Kidney (tissue), 14 donors: ENCODE results near the gene ASTN2. TPM values are rescaled to one million over a fixed set of nuclear protein-coding genes. Genes with fewer than 3 reads are reported as not detected.
A peak's percentile ranks its signal among the peaks of the same experiment; 100 is the strongest.

Experiments
- DNase-seq, 5 donors: peaks; one replicate each; pipeline ENCODE4 v3.0.0-alpha.2; 2013 to 2020
- FAIRE-seq: peaks from 2 replicates; lab custom pipeline; 2012; peaks lifted over from hg19 to GRCh38; lab: Jason Lieb, UNC
- H3K27ac ChIP-seq, 2 donors: one replicate each; pipeline ENCODE4 v1.7.0; 2013; ENCODE audit warnings: low read depth in 2 of 2, low read length in 2 of 2, inconsistent platforms in 1 of 2
- H3K27me3 ChIP-seq: one replicate; pipeline ENCODE4 v1.7.1; 2013; ENCODE audit warnings: low read length, inconsistent platforms; ENCODE audit not compliant: control insufficient read depth, insufficient read depth
- H3K36me3 ChIP-seq, 3 donors: one replicate each; pipeline versions ENCODE4 v1.7.0 to v1.7.1; 2013; ENCODE audit warnings: low read length in 3 of 3, control low read depth in 1 of 3, inconsistent platforms in 1 of 3; ENCODE audit not compliant: insufficient read depth in 3 of 3, control insufficient read depth in 2 of 3
- H3K4me1 ChIP-seq, 3 donors: one replicate each; pipeline versions ENCODE4 v1.7.0 to v1.7.1; 2013; ENCODE audit warnings: low read length in 3 of 3, inconsistent platforms in 1 of 3, low read depth in 1 of 3; ENCODE audit not compliant: control insufficient read depth in 2 of 3, insufficient read depth in 2 of 3
- H3K4me3 ChIP-seq, 3 donors: one replicate each; pipeline versions ENCODE4 v1.7.0 to v1.8.1; 2013; ENCODE audit warnings: low read length in 3 of 3, control low read depth in 1 of 3, inconsistent platforms in 1 of 3
- H3K9ac ChIP-seq, 3 donors: one replicate each; pipeline versions ENCODE4 v1.7.0 to v1.7.1; 2013; ENCODE audit warnings: low read length in 3 of 3, control low read depth in 1 of 3, inconsistent platforms in 1 of 3
- H3K9me3 ChIP-seq, 3 donors: one replicate each; pipeline versions ENCODE4 v1.7.0 to v1.7.1; 2013; ENCODE audit warnings: low read length in 3 of 3, control low read depth in 1 of 3, inconsistent platforms in 1 of 3; ENCODE audit not compliant: control insufficient read depth in 2 of 3, insufficient read depth in 1 of 3
- CTCF ChIP-seq: IDR thresholded peaks from 3 replicates; pipeline ENCODE4 v1.5.1; 2012; ENCODE audit warnings: mild to moderate bottlenecking, moderate library complexity, borderline replicate concordance; ENCODE audit not compliant: insufficient read depth; ENCODE audit errors: extremely low read depth
- intact Hi-C: fragments of 100-400 bp; cut with DNase I; formaldehyde crosslinking; loops from one replicate; pipeline ENCODE4 v1.11.1; 2022
- polyA plus RNA-seq: library from polyadenylated mRNA; stranded (reverse); fragments of 350-450 nt; fragmentation: Illumina TruSeq; extraction: RNeasy Lipid Tissue Mini Kit (QIAGEN cat#74804); gene quantifications from one replicate; pipeline ENCODE4 v1.2.3, GENCODE V29; 2014; ENCODE audit warnings: low read depth, low replicate concordance; ENCODE audit not compliant: insufficient read depth
- total RNA-seq: library from RNA; stranded (reverse); fragmentation: NEBNext Ultra II Directional; extraction: Animal tissue kit (Norgen Biotek cat#: 25700); gene quantifications from one replicate; pipeline ENCODE4 v1.2.1, GENCODE V29; 2021
- donor health status: control.
- donor health status: control.
- donor health status: control.
- donor health status: control.
- donor health status: control.
- donor health status: DM: yes; HTN: yes; CAD: no.
- donor health status: Normal renal cell carcinoma (clear cell type).

The ASTN2 gene
- total and polyA plus RNA-seq, 2 donors from 2014 or later = 7.6 to 11.5 TPM

- no peak overlapping the region for H3K4me3 ChIP-seq
- TF ChIP-seq CTCF = no peak
- DNase-seq (peak in 1 of 5 donors; percentile 20), FAIRE-seq (no peak)
- intact Hi-C loops = no loop called here
- no peaks in the 10 kb centered on the region for H3K36me3 ChIP-seq
- no peaks in the 10 kb centered on the region for H3K4me1 ChIP-seq
- no peak overlapping the region for H3K27ac ChIP-seq
- H3K9me3 ChIP-seq = no peaks in the 10 kb centered on the region
- no peaks in the 10 kb centered on the region for H3K27me3 ChIP-seq
- H3K9ac ChIP-seq = no peak overlapping the region
These were observed 333.1 kb downstream of the ASTN2 start for GRCh38 chr9:117081641-117082317.

GRCh38 chr9:117080765-117081390 is 334.0 kb downstream of the ASTN2 start:
- no peak for DNase-seq
- TF ChIP-seq CTCF = no peak
- FAIRE-seq = no peak
- H3K36me3 ChIP-seq = no peaks in the 10 kb centered on the region
- no peaks in the 10 kb centered on the region for H3K9me3 ChIP-seq
- no peaks in the 10 kb centered on the region for H3K27me3 ChIP-seq
- no peak overlapping the region for H3K9ac ChIP-seq
- no peaks in the 10 kb centered on the region for H3K4me1 ChIP-seq
- no peak overlapping the region for H3K4me3 ChIP-seq
- H3K27ac ChIP-seq = no peak overlapping the region
- intact Hi-C loops = no loop called here

- Histone ChIP-seq H3K9ac (no peak overlapping the region), H3K9me3 (no peaks in the 10 kb centered on the region), H3K27me3 (no peaks in the 10 kb centered on the region), H3K36me3 (no peaks in the 10 kb centered on the region), H3K4me1 (no peaks in the 10 kb centered on the region), H3K4me3 (no peak overlapping the region), H3K27ac (no peak overlapping the region)
- no peak for TF ChIP-seq CTCF
- peak in 1 of 5 donors; percentile 20 for DNase-seq
- no peak for FAIRE-seq
- intact Hi-C loops = no loop called here
These were observed 338.1 kb downstream of the ASTN2 start for GRCh38 chr9:117076571-117077290.
